ENCODE data around the gene PSD2.
"Not testable (repeated sequence)": the region's sequence is repeated elsewhere in the genome, so short reads cannot be mapped to it uniquely, and the experiment has no call there.

The PSD2 gene

GRCh38 chr5:139787568-139788293, 7.9 kb upstream of the PSD2 start:
- peak; percentile 22 for DNase-seq (ENCODE audit: low read depth, low spot score)
- no peak overlapping the region for H3K4me3 ChIP-seq (ENCODE audit: low read length)

DNA sequence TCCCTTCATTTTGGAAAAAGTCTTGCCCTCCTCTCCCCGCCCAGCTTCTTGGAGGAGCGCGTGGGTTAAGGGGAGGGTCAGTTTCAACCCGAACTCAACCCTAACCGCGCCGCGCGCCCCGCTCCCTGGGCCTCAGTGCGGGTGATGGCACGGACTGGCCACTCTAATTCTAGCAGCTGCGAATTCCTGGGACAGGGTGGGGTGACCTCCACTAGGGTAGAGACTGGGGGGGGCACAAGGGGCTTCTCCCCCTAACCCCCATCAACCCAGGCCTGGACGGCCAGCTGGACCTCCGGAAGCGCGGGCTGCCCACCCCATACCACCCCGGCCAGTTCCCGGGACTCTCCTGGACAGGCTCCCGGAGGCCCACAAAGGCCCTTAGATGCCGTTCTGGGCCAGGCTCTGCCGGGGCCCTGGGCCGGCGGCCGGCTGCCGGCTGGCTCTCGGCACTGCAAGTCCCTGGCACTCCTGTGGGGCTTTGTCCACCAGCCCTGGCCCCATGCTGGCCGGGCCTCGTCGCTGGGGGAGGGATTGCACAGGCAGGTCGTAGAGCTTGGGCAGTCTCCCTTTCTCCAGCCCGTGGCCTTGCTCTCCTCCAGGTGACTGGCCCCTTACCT, 7.2 kb upstream of the PSD2 start:
- no peak for DNase-seq (ENCODE audit: low read depth, low spot score)
- no peak overlapping the region for H3K4me3 ChIP-seq (ENCODE audit: low read length)

DNA sequence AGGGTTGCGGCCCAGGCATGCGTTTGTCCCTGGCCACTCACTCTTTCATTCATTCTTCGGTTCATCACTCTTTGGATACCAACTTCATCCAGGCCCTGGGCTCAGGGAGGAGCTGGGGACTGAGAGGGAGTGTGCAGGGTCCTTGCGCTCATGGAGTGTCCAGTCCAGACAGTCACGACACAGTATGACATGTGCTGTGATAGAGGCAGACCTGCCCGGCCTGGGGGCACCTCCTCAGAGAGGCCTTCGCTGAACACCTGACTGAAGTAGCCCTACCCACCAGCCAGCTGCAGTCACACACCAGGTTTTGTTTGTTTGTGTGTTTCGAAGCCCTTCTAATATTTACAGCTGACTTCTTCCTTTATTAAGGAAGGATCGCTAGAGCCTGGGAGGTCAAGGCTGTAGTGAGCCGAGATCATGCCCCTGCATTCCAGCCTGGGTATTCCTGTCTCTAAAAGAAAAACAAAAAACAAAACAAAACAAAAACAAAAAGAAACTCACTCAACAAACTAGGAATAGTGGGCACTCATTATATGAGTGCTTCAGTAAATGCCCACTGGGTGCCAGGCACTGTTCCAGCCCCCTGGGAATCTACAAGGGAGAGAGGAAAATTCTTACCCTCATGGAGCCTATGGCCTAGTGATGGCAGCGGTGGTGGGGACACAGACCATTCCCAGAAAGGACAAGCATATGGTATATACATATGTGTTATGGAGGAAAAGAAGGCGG, 6.3 kb upstream of the PSD2 start:
- no peak overlapping the region for H3K4me3 ChIP-seq (ENCODE audit: low read length)
- DNase-seq (ENCODE audit: low read depth, low spot score): no peak

DNA sequence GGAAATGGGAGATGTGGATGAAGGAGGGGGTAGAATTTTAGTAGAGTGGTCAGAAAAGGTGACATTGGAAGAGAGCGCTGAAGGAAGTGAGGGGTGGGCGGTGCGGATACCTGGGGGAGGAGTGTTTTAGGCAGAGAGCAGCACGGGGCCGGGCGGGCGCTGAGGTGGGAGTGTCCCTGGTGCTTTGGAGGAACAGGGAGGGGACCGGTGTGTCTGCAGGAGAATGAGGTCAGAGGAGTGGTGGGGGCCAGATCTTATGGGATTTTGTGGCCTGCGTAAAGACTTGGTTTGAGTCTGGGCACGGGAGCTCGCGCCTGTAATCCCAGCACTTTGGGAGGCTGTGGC, 5.8 kb upstream of the PSD2 start:
- H3K4me3 ChIP-seq (ENCODE audit: low read length): no peak overlapping the region
- no peak for DNase-seq (ENCODE audit: low read depth, low spot score)

- DNase-seq (ENCODE audit: low read depth, low spot score): no peak
- H3K4me3 ChIP-seq (ENCODE audit: low read length): no peak overlapping the region
These were observed 3.4 kb upstream of the PSD2 start for GRCh38 chr5:139792218-139792617.

- H3K4me3 ChIP-seq (ENCODE audit: low read length); DNase-seq (ENCODE audit: low read depth, low spot score): not testable (repeated sequence)
These were observed 3.0 kb upstream of the PSD2 start for GRCh38 chr5:139792655-139793054.

- DNase-seq (ENCODE audit: low read depth, low spot score): no peak
- no peak overlapping the region for H3K4me3 ChIP-seq (ENCODE audit: low read length)
These were observed 1.4 kb upstream of the PSD2 start for GRCh38 chr5:139794067-139794846.

DNA sequence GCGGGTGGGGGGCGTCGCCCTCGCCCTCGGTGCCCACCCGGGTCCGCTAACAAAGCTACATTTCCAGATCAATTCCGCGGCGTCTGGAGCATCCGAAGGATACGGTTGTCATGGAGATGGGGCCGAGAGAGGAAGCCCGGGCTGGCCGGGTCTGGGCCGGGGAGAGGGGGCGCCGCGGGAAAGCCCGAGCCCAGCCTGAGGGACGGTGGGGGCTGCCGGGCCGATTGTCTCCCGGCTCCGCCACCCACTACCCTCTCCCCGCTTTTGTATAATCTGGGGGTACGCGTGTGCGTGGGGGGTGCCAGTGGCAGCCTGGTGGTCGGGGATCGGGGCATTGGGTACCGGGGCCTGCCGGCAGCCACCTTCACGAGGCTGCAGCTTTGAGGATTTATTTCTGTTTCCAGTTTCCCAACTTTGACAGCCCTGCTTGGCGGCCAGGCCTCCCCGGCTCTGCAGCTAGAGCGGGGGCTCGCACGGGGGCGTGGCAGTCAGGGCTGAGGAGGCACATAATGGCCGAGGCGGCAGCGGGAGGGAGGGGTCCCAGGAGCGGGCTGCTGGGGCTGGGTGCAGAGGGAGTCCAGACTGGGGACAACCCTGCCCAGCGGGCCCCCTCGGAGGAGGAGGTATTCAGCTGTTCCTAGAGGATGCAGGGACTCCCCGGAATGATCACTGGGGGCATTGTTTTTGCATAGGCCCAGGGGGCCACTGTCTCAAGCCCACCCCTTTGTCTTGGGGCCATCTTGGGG, 626 bp downstream of the PSD2 start:
- H3K4me3 ChIP-seq (ENCODE audit: low read length): no peak overlapping the region

DNA sequence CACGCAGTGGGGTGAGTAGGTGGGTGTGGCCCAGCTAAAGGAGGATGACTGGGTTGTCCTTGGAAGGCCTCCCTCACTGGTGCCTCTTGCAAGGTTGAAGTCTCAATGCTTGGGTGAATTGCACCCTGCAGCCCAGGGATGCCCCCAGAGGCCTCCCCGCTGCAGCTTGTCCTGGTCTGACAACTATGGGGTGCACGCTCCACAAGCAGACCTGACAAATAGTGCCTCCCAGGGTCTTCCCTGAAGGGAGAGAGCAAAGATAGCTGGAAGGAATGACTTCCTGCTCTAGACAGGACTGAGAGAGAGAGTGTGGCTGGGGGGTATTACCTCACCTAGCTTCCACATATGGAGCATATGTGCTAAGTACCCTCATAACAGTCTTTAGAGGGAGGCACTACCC, 1.7 kb downstream of the PSD2 start:
- no peak for DNase-seq (ENCODE audit: low read depth, low spot score)
- H3K4me3 ChIP-seq (ENCODE audit: low read length): no peak overlapping the region

More for the DNA sequence above, 626 bp downstream of the PSD2 start:
- DNase-seq (ENCODE audit: low read depth, low spot score): no peak

DNA sequence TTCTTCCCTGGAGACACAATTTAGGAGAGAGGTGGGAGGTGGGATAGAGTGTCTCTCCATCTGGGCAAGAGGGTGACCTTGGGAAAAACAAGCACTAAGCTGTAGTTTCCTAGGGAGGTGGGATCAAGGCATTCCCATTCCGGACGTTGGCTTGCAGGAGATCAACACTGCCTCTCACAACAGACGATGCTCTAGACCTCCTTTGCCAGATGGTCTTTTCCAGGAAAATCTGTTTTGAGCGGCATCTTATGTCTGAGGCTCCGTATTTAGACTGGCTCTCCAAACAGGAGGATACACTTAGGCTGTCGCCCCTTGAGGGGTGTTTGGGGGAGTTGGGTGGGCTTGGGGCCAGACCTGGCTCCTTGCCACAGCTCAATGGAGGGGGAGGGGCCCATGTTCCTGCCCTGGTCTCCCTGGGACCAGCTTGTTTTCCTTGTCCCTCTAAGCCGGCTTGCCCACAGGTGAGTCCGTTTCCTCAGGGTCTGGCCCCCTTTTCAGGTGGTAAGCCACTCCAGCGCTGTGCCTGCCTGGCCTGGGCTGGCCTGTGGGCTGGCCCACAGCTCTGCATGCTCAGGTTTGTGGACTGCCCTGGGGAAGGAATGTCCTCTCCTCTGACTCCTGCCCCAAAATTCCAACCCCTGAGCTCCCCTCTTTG, 2.4 kb downstream of the PSD2 start:
- H3K4me3 ChIP-seq (ENCODE audit: low read length): no peak overlapping the region
- no peak for DNase-seq (ENCODE audit: low read depth, low spot score)

DNA sequence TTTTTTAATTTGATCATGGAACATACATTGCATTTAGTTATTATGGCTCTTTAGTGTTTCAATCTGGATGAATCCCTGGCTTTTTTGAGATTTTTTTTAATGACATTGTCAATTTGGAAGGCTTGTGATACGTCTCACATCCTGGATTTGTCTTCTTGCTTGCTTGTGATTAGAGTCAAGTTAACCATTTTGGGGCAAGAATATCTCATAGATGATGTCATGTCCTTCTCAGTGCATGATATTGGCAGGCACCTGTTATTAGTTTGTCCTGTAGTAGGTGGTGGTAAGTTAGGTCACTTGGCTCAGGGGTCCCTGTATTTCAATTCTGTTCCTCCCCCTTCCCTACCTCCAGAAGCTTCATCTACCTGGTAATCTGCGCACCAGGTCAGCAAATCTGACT, 3.3 kb downstream of the PSD2 start:
- no peak overlapping the region for H3K4me3 ChIP-seq (ENCODE audit: low read length)
- DNase-seq (ENCODE audit: low read depth, low spot score): no peak

DNA sequence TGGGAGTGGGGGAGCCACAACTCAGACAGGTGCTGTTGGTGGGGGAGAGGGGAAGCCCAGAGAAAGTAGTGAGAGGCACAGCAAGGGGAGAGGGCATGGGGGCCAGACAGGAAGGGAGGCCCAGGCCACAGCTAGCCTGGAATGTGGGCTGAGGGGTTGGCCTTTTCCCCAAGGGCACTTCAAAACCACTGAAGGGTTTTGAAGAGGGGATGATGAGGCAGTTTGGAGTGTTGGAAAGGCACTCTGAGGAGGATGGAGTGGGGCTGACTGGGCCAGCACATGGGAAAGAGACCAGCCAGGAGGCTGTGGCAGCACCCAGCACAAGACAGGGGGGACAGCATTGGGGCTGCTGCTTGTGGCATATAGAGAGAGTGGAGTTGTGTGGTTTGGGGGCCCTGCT, 3.8 kb downstream of the PSD2 start:
- no peak for DNase-seq (ENCODE audit: low read depth, low spot score)
- no peak overlapping the region for H3K4me3 ChIP-seq (ENCODE audit: low read length)

DNA sequence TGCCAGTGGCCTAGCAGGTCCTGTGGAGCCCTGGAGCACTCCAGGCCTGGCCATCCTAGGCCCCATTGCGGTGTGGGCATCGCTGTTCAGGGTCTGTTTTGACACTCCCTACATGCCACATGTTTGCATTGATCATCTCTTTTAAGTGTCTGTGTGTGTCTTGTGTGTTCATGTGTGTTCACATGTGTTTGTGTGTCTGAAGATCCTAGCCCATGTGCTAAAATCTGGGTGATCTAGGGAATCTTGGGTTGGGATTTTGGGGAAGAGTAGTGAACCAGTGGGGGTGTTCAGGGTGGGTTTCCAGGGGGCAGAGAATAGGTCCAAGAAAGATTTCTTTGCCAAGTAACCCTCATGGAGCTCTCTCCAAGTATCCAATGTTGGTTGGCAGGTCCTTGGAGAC, 8.4 kb downstream of the PSD2 start:
- H3K4me3 ChIP-seq (ENCODE audit: low read length): no peak overlapping the region
- DNase-seq (ENCODE audit: low read depth, low spot score): no peak

- H3K4me3 ChIP-seq (ENCODE audit: low read length): no peak overlapping the region
- no peak for DNase-seq (ENCODE audit: low read depth, low spot score)
These were observed 9.3 kb downstream of the PSD2 start for GRCh38 chr5:139804800-139805397.

DNA sequence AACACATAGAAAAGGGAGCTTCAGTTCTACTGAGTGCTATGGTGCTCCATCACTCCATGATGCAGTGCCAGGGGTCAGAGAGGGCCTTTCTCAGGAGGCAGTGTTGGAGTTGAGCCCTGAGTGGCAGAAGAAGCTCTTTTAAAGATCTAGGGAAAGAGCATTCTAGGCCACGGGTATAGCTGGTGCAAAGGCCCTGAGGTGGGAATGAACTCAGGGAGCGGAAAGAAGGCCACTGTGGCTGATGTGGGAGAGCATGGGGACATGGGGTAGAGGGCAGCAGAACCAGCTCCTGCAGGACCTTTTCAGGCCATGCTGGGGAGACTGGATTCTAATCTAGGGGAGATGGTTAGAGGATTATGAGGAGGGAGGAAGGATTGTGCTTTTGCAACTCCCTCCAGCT, 9.9 kb downstream of the PSD2 start:
- DNase-seq (ENCODE audit: low read depth, low spot score): no peak
- H3K4me3 ChIP-seq (ENCODE audit: low read length): no peak overlapping the region

DNA sequence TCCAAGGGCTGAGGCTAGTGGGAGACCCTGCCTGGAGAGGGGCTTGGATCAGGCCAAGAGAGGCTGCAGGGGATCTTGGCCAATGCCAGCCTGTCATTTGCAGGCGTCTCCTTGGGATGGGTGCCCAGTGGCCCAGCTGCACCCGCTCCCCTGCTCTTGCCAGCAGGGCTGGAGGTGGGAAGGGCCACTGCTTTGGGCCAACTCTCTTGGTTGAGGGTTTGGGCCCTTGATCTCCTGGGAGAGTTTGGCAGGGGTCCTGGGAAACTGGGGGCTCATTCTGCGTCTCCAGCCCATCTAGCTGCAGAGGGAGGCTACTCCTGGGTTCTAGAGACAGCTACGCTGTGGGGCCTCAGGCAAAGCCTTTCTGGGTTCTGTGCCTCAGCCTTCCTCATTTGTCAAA, 10.5 kb downstream of the PSD2 start:
- no peak overlapping the region for H3K4me3 ChIP-seq (ENCODE audit: low read length)
- no peak for DNase-seq (ENCODE audit: low read depth, low spot score)

GRCh38 chr5:139806726-139807646, 11.4 kb downstream of the PSD2 start:
- H3K4me3 ChIP-seq (ENCODE audit: low read length): no peak overlapping the region
- no peak for DNase-seq (ENCODE audit: low read depth, low spot score)
